GM12875 (cell line): ENCODE data around the gene AP1G2.
"Not testable (repeated sequence)": the region's sequence is repeated elsewhere in the genome, so short reads cannot be mapped to it uniquely, and the experiment has no call there.

Source experiments
- H3K4me3 ChIP-seq: one replicate; pipeline ENCODE4 v1.5.1; 2011; ENCODE audit warnings: low read depth, low read length, control low read depth
- TF ChIP-seq, protein P1 (sequence below): IDR thresholded peaks from 2 replicates; pipeline ENCODE4 v1.5.1; 2011; ENCODE audit warnings: low read depth, mild to moderate bottlenecking, control low read depth, inconsistent platforms, low read length, moderate library complexity, borderline replicate concordance; ENCODE audit not compliant: insufficient read depth

The AP1G2 gene

DNA sequence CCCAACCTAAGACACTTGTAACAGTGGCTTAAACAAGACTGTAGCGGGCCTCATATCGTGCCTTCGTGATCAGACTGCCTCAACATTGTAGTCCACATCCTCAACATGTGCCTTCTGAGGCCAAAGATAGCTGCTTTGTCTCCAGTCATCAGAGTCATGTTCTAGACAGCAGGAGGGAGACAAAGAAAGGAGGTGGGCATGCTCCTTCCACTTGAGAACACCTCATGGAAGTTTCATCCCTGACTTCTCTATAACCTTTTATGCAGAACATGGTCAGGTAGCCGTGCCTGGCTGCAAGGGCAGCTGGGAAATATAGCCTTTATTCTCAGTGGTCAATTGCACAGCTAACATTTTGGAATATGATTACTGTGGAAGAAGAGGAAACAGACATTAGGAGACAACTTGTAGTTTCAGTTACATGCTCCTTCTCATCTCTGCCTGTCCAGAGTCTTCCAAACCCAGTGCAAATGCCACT lies 43.3 kb upstream of the AP1G2 start:
- TF ChIP-seq, protein P1, sequence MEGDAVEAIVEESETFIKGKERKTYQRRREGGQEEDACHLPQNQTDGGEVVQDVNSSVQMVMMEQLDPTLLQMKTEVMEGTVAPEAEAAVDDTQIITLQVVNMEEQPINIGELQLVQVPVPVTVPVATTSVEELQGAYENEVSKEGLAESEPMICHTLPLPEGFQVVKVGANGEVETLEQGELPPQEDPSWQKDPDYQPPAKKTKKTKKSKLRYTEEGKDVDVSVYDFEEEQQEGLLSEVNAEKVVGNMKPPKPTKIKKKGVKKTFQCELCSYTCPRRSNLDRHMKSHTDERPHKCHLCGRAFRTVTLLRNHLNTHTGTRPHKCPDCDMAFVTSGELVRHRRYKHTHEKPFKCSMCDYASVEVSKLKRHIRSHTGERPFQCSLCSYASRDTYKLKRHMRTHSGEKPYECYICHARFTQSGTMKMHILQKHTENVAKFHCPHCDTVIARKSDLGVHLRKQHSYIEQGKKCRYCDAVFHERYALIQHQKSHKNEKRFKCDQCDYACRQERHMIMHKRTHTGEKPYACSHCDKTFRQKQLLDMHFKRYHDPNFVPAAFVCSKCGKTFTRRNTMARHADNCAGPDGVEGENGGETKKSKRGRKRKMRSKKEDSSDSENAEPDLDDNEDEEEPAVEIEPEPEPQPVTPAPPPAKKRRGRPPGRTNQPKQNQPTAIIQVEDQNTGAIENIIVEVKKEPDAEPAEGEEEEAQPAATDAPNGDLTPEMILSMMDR, result no peak

DNA sequence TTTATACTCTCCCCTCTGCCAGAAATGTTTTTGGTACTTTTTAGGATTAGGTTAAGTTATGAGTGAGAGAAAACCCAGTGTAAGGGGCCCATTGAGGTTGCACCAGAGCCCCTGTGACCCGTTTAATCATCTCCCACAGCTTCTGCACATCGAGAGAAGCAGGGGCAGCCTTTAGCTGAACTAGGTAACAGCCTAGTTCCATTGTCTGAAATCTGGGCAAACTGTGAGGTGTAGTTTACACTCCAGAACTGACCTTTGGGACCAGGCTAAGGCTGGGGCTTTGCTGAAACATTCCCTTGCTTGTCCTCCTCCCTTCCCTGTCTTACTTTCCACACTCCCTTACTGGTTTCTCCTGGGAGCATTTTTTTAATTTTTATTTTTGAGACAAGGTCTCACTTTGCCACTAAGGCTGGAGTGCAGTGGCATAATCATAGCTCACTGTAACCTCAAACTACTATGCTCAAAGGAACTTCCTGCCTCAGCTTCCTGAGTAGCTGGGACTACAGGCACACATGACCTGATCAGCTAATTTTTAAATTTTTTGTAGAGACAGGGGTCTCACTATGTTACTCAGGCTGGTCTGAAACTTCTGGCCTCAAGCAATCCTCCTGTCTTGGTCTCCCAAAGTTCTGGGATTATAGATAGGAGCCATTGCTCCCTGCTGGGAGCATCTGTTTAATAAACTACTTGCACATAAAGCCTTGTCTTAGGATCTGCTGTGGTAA lies 42.7 kb upstream of the AP1G2 start:
- H3K4me3 ChIP-seq, result no peak overlapping the region
- TF ChIP-seq, protein P1, result no peak

More for the DNA sequence above, 43.3 kb upstream of the AP1G2 start:
- no peak overlapping the region for H3K4me3 ChIP-seq

DNA sequence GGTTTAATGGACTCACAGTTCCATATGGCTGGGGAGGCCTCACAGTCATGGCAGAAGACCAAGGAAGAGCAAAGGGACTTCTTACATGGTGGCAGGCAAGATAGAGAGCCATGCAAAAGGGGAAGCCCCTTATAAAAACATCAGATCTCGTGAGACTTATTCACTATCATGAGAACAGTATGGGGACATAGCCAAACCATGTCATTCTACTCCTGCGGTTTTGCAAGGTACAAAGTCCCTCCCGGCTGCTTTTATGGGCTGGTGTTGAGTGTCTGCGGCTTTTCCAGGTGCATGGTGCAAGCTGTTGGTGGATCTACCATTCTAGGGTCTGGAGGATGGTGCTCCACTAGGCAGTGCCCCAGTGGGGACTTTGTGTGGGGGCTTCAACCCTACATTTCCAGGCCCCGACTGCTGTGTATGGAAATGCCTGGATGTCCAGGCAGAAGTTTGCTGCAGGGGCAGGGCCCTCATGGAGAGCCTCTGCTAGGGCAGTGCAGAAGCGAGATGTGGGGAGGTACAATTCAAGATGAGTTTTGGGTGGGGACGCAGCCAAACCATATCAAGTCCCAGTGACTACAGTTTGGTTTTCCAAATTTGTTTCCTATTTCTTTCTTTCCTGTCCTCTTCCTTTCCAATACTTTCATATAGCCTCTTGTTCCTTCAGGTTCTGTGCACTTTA lies 42.0 kb upstream of the AP1G2 start:
- H3K4me3 ChIP-seq, result not testable (repeated sequence)

DNA sequence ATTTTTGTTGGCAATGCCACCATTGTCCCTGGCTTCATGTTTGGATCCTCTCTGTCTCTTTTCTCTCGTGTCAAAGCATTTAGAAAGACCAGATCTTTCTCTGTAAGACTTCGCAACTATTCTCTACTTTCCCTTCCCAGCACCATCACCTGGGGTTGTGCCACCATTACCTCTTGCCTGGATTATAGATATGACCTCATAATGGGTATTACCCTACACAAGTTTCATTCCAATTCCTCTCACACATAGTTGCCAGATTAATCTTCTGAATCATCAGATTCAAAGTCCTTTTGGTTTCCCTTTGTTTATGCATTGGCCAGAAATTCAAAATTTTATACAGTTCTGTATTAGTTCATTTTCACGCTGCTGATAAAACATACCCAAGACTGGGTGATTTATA lies 41.4 kb upstream of the AP1G2 start:
- H3K4me3 ChIP-seq, result no peak overlapping the region
- TF ChIP-seq, protein P1, result no peak

DNA sequence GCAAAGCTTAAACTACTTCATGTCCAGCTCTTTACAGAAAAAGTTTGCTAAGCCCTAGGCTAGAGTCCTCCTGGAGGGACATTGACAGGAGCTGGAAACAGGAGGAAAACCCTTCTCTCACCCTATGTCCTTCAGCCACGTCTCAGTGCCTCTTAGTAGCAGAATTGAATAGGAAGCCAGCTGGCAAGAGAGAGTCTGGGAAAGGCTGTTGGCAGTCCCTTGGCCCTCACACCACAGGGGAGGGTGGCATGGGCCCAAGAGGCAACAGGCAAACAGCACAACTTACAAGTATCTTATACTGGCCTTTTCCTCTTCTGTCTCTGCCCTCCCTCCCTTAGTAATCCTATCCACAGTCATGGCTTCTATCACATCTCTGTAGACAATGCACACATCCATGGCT lies 40.9 kb upstream of the AP1G2 start:
- no peak overlapping the region for H3K4me3 ChIP-seq
- TF ChIP-seq, protein P1, result no peak

DNA sequence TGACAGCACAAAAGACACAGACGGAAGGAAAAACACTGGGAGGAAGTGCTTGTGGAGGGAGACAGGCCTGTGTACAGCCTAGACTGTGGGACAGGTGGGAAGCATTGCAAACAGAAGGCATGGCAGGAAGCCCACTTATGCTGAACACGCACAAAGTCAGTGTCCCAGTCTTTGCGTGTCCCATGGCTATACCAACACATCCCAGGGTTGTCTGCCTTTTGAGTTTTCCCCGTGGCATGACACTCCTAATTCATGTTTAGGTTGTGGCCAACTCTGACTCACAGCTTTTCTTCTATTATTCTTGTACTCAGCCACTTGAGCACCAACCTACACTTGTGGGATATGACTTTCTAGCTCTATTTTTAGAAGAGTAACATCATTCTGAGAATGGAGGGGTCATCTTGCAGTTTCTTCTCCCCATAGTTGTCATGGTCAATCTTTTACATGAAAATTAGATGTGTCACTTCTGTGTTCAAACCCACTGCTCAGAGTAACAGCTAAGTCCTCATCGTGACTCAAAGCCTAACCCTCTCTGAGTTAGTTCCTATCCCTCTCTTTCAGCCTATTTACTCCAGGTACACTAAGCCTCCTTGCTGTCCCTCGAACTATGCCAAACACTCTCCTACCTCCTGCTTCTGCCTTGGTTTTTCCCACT lies 38.5 kb upstream of the AP1G2 start:
- TF ChIP-seq, protein P1, result no peak
- no peak overlapping the region for H3K4me3 ChIP-seq

DNA sequence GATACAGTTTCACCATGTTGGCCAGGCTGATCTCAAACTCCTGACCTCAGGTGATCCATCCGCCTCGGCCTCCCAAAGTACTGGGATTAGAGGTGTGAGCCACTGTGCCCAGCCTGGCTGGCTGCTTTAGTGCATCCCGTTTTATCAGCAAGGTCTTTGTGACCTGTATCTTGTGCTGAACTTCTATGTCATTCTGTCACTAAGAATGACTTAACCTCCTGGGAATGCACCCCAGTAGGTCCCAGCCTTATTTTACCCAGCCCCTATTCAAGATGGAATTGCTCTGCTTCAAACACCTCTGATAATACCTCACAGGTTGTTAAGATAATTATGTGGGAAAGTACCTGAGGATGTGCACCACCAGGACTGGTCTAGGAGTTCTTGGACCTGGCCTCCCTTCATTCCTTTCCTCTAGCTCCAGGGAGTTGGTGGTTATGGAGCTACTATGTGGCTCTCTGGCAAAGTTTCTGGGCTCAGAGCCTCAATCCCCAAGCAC lies 37.1 kb upstream of the AP1G2 start:
- TF ChIP-seq, protein P1, result no peak
- no peak overlapping the region for H3K4me3 ChIP-seq
